SK-N-SH (cell line): Measurements from ENCODE around the gene DONSON. TPM values are rescaled to one million over a fixed set of nuclear protein-coding genes. Genes with fewer than 3 reads are reported as not detected.
"Not testable (repeated sequence)": the region's sequence is repeated elsewhere in the genome, so short reads cannot be mapped to it uniquely, and the experiment has no call there.

Source experiments
- CTCF ChIA-PET: fragments of 300-600, 350-600 bp; formaldehyde crosslinking; extraction: SDS; loops from one replicate; lab custom pipeline; 2021; lab: Yijun Ruan, JAX
- POLR2A ChIA-PET: fragments of 350-600 bp; sonication (Branson Sonifier 250); formaldehyde crosslinking; extraction: SDS; loops from one replicate; lab custom pipeline; 2020; ENCODE audit warnings: antibody characterized with exemption, inconsistent platforms; lab: Yijun Ruan, JAX
- DNase-seq: peaks from one replicate; pipeline ENCODE4 v3.0.0; 2012
- H2AFZ ChIP-seq: fragments of 200-600 bp; sonication (generic); 2 replicates; pipeline ENCODE4 v1.8.1; 2016; ENCODE audit warnings: antibody characterized with exemption, mild to moderate bottlenecking, low read depth
- H3F3A ChIP-seq: fragments of 200-600 bp; sonication (generic); replicated peaks from 2 replicates; pipeline ENCODE3; 2016; ENCODE audit warnings: antibody characterized with exemption, mild to moderate bottlenecking; ENCODE audit not compliant: insufficient read depth
- H3K27ac ChIP-seq, 2 experiments: fragments of 200-500 bp in 1 of 2; fragments of 200-600 bp in 1 of 2; sonication (Bioruptor generic) in 1 of 2; sonication (generic), shearing (Covaris generic) in 1 of 2; 2 replicates each; pipeline versions ENCODE4 v1.5.1 to v1.6.1; 2014 to 2016; ENCODE audit warnings: low read depth in 2 of 2, inconsistent platforms in 1 of 2, low read length in 1 of 2, mild to moderate bottlenecking in 1 of 2, mixed read lengths in 1 of 2
- H3K27me3 ChIP-seq: fragments of 200-600 bp; sonication (generic), shearing (Covaris generic); 2 replicates; pipeline ENCODE4 v1.6.1; 2016; ENCODE audit warnings: mixed run types; ENCODE audit not compliant: insufficient read depth
- H3K36me3 ChIP-seq, 2 experiments: fragments of 200-500 bp in 1 of 2; fragments of 200-600 bp in 1 of 2; sonication (Bioruptor generic) in 1 of 2; sonication (generic) in 1 of 2; replicated peaks in 1 of 2; 2 replicates each; pipeline versions ENCODE3 to v1.5.1; 2014 to 2016; ENCODE audit warnings: low read length in 1 of 2, mild to moderate bottlenecking in 1 of 2; ENCODE audit not compliant: insufficient read depth in 2 of 2, control insufficient read depth in 1 of 2
- H3K4me1 ChIP-seq, 2 experiments: fragments of 200-500 bp in 1 of 2; fragments of 200-600 bp in 1 of 2; sonication (Bioruptor generic) in 1 of 2; sonication (generic), shearing (Covaris generic) in 1 of 2; 2 replicates each; pipeline versions ENCODE4 v1.5.1 to v1.6.1; 2014 to 2016; ENCODE audit warnings: low read depth in 1 of 2, low read length in 1 of 2, mixed run types in 1 of 2; ENCODE audit not compliant: insufficient read depth in 2 of 2, control insufficient read depth in 1 of 2
- H3K4me2 ChIP-seq: fragments of 200-600 bp; sonication (generic), shearing (Covaris generic); 2 replicates; pipeline ENCODE4 v1.6.1; 2017; ENCODE audit warnings: mixed run types
- H3K4me3 ChIP-seq, 2 experiments: fragments of 200-500 bp in 1 of 2; fragments of 200-600 bp in 1 of 2; sonication (Bioruptor generic) in 1 of 2; sonication (generic), shearing (Covaris generic) in 1 of 2; 2 replicates each; pipeline versions ENCODE4 v1.5.1 to v1.8.1; 2014 to 2016; ENCODE audit warnings: low read depth in 2 of 2, inconsistent platforms in 1 of 2, low read length in 1 of 2, mild to moderate bottlenecking in 1 of 2, mixed read lengths in 1 of 2, moderate library complexity in 1 of 2
- H3K79me2 ChIP-seq: fragments of 200-600 bp; sonication (generic); 2 replicates; pipeline ENCODE4 v1.8.1; 2017; ENCODE audit warnings: mild to moderate bottlenecking; ENCODE audit not compliant: insufficient read depth
- H3K9ac ChIP-seq: fragments of 200-600 bp; sonication (generic); 2 replicates; pipeline ENCODE4 v1.6.1; 2017; ENCODE audit warnings: mixed run types
- H3K9me2 ChIP-seq: fragments of 200-600 bp; sonication (generic); 2 replicates; pipeline ENCODE4 v1.6.1; 2017; ENCODE audit warnings: mixed run types
- H3K9me3 ChIP-seq: fragments of 200-600 bp; sonication (generic); 2 replicates; pipeline ENCODE4 v1.6.1; 2017; ENCODE audit warnings: mixed run types, mild to moderate bottlenecking, moderate library complexity
- H4K20me1 ChIP-seq: fragments of 200-600 bp; sonication (generic); 2 replicates; pipeline ENCODE4 v1.6.1; 2017; ENCODE audit warnings: mild to moderate bottlenecking, mixed run types; ENCODE audit not compliant: insufficient read depth
- CTCF ChIP-seq: fragments of 200-600 bp; sonication (generic); IDR thresholded peaks from 2 replicates; pipeline ENCODE4 v1.6.1; 2017; ENCODE audit warnings: antibody characterized with exemption, mild to moderate bottlenecking, moderate library complexity
- FOSL2 ChIP-seq: IDR thresholded peaks from 2 replicates; pipeline ENCODE4 v1.4.0; 2012; ENCODE audit warnings: low read depth, mild to moderate bottlenecking, moderate library complexity, borderline replicate concordance
- FOXJ3 ChIP-seq: sonication (generic); formaldehyde crosslinking; IDR thresholded peaks from 2 replicates; pipeline ENCODE4 v1.5.1; 2020; ENCODE audit warnings: mild to moderate bottlenecking, missing genetic modification reagents
- FOXM1 ChIP-seq: IDR thresholded peaks from 2 replicates; pipeline ENCODE4 v1.4.0; 2012; ENCODE audit warnings: low read depth, mild to moderate bottlenecking
- GATA2 ChIP-seq: sonication (generic); formaldehyde crosslinking; IDR thresholded peaks from 2 replicates; pipeline ENCODE4 v1.5.0; 2020; ENCODE audit warnings: mild to moderate bottlenecking, missing genetic modification reagents
- JUND ChIP-seq: IDR thresholded peaks from 2 replicates; pipeline ENCODE4 v1.4.0; 2012
- MXI1 ChIP-seq: IDR thresholded peaks from 2 replicates; pipeline ENCODE4 v1.6.1; 2012; ENCODE audit warnings: mild to moderate bottlenecking, low read depth, low read length, improper control_type of control experiment
- NFIC ChIP-seq: IDR thresholded peaks from 2 replicates; pipeline ENCODE4 v1.4.0; 2012; ENCODE audit warnings: borderline replicate concordance
- NRF1 ChIP-seq: IDR thresholded peaks from 2 replicates; pipeline ENCODE4 v1.6.1; 2012; ENCODE audit warnings: low read depth, mild to moderate bottlenecking, low read length
- POLR2AphosphoS5 ChIP-seq: IDR thresholded peaks from 2 replicates; pipeline ENCODE4 v1.6.1; 2012; ENCODE audit warnings: low read depth, low read length
- SIN3A ChIP-seq: IDR thresholded peaks from 2 replicates; pipeline ENCODE4 v1.6.1; 2012; ENCODE audit warnings: low read depth, mild to moderate bottlenecking, low read length, moderate library complexity, borderline replicate concordance
- SMC3 ChIP-seq: IDR thresholded peaks from 2 replicates; pipeline ENCODE4 v1.6.1; 2012; ENCODE audit warnings: low read depth, low read length, improper control_type of control experiment
- TAF1 ChIP-seq: IDR thresholded peaks from 2 replicates; pipeline ENCODE4 v1.6.1; 2012; ENCODE audit warnings: low read depth, mild to moderate bottlenecking, low read length, moderate library complexity, borderline replicate concordance
- TEAD4 ChIP-seq: IDR thresholded peaks from 2 replicates; pipeline ENCODE4 v1.4.0; 2012; ENCODE audit warnings: mild to moderate bottlenecking, borderline replicate concordance; ENCODE audit not compliant: insufficient read depth
- YY1 ChIP-seq: IDR thresholded peaks from 2 replicates; pipeline ENCODE4 v1.4.0; 2012; ENCODE audit warnings: low read depth, mild to moderate bottlenecking
- WGBS: methylation state at CpG from one replicate; pipeline ENCODE4 v1.1.6; 2017; ENCODE audit warnings: low lambda C conversion rate; 5-methylcytosine and 5-hydroxymethylcytosine counted together
- polyA plus RNA-seq, 3 experiments: library from polyadenylated mRNA; depleted of rRNA; stranded (reverse); fragments of >200 nt; gene quantifications; 2 replicates each; pipeline ENCODE4 v1.2.3, GENCODE V29; 2012
- TF ChIP-seq, protein P1 (sequence below): fragments of 150-350 bp; IDR thresholded peaks from 2 replicates; pipeline ENCODE4 v1.6.1; 2017; ENCODE audit warnings: antibody characterized with exemption, low read length, low read depth, borderline replicate concordance
- TF ChIP-seq, protein P2 (sequence below): IDR thresholded peaks from 2 replicates; pipeline ENCODE4; 2012
- TF ChIP-seq, protein P3 (sequence below): fragments of 150-350 bp; IDR thresholded peaks from 2 replicates; pipeline ENCODE4 v1.6.1; 2016; ENCODE audit warnings: mild to moderate bottlenecking, low read depth, low read length

DONSON gene
- polyA plus RNA-seq, 1 of the 3 experiments (the other 2 are of a cell fraction): 17.3 TPM

GRCh38 chr21:33618407-33618806 lies 29.9 kb upstream of the DONSON start (continued):
- TF ChIP-seq, protein P1, sequence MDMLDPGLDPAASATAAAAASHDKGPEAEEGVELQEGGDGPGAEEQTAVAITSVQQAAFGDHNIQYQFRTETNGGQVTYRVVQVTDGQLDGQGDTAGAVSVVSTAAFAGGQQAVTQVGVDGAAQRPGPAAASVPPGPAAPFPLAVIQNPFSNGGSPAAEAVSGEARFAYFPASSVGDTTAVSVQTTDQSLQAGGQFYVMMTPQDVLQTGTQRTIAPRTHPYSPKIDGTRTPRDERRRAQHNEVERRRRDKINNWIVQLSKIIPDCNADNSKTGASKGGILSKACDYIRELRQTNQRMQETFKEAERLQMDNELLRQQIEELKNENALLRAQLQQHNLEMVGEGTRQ: no peak
- TF ChIP-seq NFIC (no peak), POLR2AphosphoS5 (no peak), GATA2 (CRISPR knock-in tag) (no peak), FOXJ3 (no peak), NRF1 (no peak)
- TF ChIP-seq, all 33 proteins: peak for 0

DNA sequence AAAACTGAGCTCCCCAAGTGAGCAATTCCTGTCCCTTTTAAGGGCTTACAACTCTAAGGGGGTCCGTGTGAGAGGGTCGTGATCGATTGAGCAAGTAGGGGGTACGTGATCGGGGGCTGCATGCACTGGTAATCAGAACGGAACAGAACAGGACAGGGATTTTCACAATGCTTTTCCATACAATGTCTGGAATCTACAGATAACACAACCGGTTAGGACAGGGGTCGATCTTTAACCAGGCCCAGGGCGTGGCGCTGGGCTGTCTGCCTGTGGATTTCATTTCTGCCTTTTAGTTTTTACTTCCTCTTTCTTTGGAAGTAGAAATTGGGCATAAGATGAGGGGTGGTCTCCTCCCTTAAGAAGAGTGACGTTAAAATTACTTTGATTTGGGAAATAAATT lies 29.1 kb upstream of the DONSON start:
- H3K4me2 ChIP-seq, H3K9me3 ChIP-seq, H3K9me2 ChIP-seq, H3F3A ChIP-seq, H3K79me2 ChIP-seq, H3K9ac ChIP-seq, H2AFZ ChIP-seq, H3K4me1 ChIP-seq, DNase-seq, POLR2A ChIA-PET, H4K20me1 ChIP-seq, H3K27ac ChIP-seq, H3K4me3 ChIP-seq, H3K27me3 ChIP-seq: not testable (repeated sequence)
- 96% methylated on average over 11 of the region's 11 CpGs for WGBS
- H3K36me3 ChIP-seq: peaks cover 28 to 47% of the 10 kb centered on the region in 2 experiments
- CTCF ChIA-PET: interaction anchor here (0.6 to 0.9 kb wide), 2 partner anchors 12 to 124 kb away, joined by 3 read pairs; no protein-coding TSS in a partner anchor

- POLR2A ChIA-PET: interaction anchor here (0.6 kb wide), 1 partner anchor 10 kb away, joined by 6 read pairs; no protein-coding TSS in a partner anchor
- Histone ChIP-seq H3K79me2 (no peaks in the 10 kb centered on the region), H3K9me3 (no peaks in the 10 kb centered on the region), H4K20me1 (no peaks in the 10 kb centered on the region), H3K27me3 (no peaks in the 10 kb centered on the region), H3K36me3 (peaks cover 28 to 41% of the 10 kb centered on the region in 2 experiments), H3K9ac (no peak overlapping the region), H3K4me3 (no peak overlapping the region), H2AFZ (no peak overlapping the region), H3K27ac (no peak overlapping the region), H3F3A (peaks cover 14% of the 10 kb centered on the region), H3K9me2 (no peaks in the 10 kb centered on the region), H3K4me2 (no peak overlapping the region), H3K4me1 (no peaks in the 10 kb centered on the region)
- CTCF ChIA-PET: interaction anchor here (1.0 to 1.3 kb wide), 2 partner anchors 11 to 28 kb away, joined by 3 read pairs; no protein-coding TSS in a partner anchor
- 96% methylated on average over 7 of the region's 7 CpGs for WGBS
- no peak for DNase-seq
- no peak for TF ChIP-seq NRF1
- TF ChIP-seq MXI1: no peak
- TF ChIP-seq YY1: no peak
- TF ChIP-seq TEAD4: no peak
- TF ChIP-seq GATA2 (CRISPR knock-in tag): no peak
- TF ChIP-seq SMC3: no peak
- TF ChIP-seq, protein P2, sequence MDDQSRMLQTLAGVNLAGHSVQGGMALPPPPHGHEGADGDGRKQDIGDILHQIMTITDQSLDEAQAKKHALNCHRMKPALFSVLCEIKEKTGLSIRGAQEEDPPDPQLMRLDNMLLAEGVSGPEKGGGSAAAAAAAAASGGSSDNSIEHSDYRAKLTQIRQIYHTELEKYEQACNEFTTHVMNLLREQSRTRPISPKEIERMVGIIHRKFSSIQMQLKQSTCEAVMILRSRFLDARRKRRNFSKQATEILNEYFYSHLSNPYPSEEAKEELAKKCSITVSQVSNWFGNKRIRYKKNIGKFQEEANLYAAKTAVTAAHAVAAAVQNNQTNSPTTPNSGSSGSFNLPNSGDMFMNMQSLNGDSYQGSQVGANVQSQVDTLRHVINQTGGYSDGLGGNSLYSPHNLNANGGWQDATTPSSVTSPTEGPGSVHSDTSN: no peak
- no peak for TF ChIP-seq CTCF
- TF ChIP-seq, protein P3, sequence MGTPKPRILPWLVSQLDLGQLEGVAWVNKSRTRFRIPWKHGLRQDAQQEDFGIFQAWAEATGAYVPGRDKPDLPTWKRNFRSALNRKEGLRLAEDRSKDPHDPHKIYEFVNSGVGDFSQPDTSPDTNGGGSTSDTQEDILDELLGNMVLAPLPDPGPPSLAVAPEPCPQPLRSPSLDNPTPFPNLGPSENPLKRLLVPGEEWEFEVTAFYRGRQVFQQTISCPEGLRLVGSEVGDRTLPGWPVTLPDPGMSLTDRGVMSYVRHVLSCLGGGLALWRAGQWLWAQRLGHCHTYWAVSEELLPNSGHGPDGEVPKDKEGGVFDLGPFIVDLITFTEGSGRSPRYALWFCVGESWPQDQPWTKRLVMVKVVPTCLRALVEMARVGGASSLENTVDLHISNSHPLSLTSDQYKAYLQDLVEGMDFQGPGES: no peak
- TF ChIP-seq SIN3A: no peak
- no peak for TF ChIP-seq TAF1
- TF ChIP-seq FOSL2: no peak
- TF ChIP-seq JUND: no peak
- TF ChIP-seq FOXM1: no peak
Measured at GRCh38 chr21:33611006-33611744, 22.7 kb upstream of the DONSON start.
